Measurements from ENCODE around the gene RNGTT. TPM values are rescaled to one million over a fixed set of nuclear protein-coding genes. Genes with fewer than 3 reads are reported as not detected.

RNGTT gene
- total RNA-seq, 2 experiments from 2014 or later: 11.6 to 12.4 TPM

- Mint-ChIP-seq H3K4me1 (ENCODE audit: low read depth) (peaks cover 15% of the 10 kb centered on the region), H3K27ac (no peak overlapping the region), H3K4me3 (no peak overlapping the region), H3K27me3 (no peaks in the 10 kb centered on the region), H3K36me3 (ENCODE audit: low read depth) (peaks cover 81% of the 10 kb centered on the region), H3K9me3 (peaks cover 8% of the 10 kb centered on the region)
- ATAC-seq (ENCODE audit: poor library complexity) (no peak), DNase-seq (no peak)
- H3K4me3 ChIP-seq (ENCODE audit: low read length): no peak overlapping the region
- H3K27ac ChIP-seq (ENCODE audit: low read depth in 1 of 2, low read length in 2 of 2): no peak overlapping the region
- TF ChIP-seq CTCF (IDR thresholded peaks at IDR 0.05): no peak
- CTCF ChIA-PET: no interaction called here
- POLR2A ChIA-PET: no interaction called here
- peaks cover 0 to 6% of the 10 kb centered on the region in 2 experiments for H3K9me3 ChIP-seq (ENCODE audit: control insufficient read depth in 1 of 2, insufficient read depth in 1 of 2, low read length in 2 of 2)
- intact Hi-C loops (cut with DNase I, micrococcal nuclease): no loop called here
- peaks cover 7% of the 10 kb centered on the region for H3K36me3 ChIP-seq (ENCODE audit: insufficient read depth, low read length)
- no peaks in the 10 kb centered on the region for H3K27me3 ChIP-seq (ENCODE audit: control insufficient read depth in 1 of 2, insufficient read depth in 2 of 2, low read length in 2 of 2)
- no peaks in the 10 kb centered on the region for H3K4me1 ChIP-seq (ENCODE audit: insufficient read depth, low read length)
Measured at GRCh38 chr6:88806728-88807127, 156.7 kb downstream of the RNGTT start.

GRCh38 chr6:88804701-88805100 is 158.7 kb downstream of the RNGTT start:
- ATAC-seq (ENCODE audit: poor library complexity) (no peak), DNase-seq (no peak)
- Histone ChIP-seq H3K4me3 (ENCODE audit: low read length) (no peak overlapping the region), H3K9me3 (ENCODE audit: control insufficient read depth in 1 of 2, insufficient read depth in 1 of 2, low read length in 2 of 2) (peaks cover 0 to 6% of the 10 kb centered on the region in 2 experiments), H3K27ac (ENCODE audit: low read depth in 1 of 2, low read length in 2 of 2) (no peak overlapping the region), H3K4me1 (ENCODE audit: insufficient read depth, low read length) (no peaks in the 10 kb centered on the region), H3K36me3 (ENCODE audit: insufficient read depth, low read length) (peaks cover 21% of the 10 kb centered on the region), H3K27me3 (ENCODE audit: control insufficient read depth in 1 of 2, insufficient read depth in 2 of 2, low read length in 2 of 2) (no peaks in the 10 kb centered on the region)
- Mint-ChIP-seq H3K27ac (no peak overlapping the region), H3K36me3 (ENCODE audit: low read depth) (peaks cover 89% of the 10 kb centered on the region), H3K27me3 (no peaks in the 10 kb centered on the region), H3K4me3 (no peak overlapping the region), H3K9me3 (peaks cover 8% of the 10 kb centered on the region), H3K4me1 (ENCODE audit: low read depth) (peaks cover 15% of the 10 kb centered on the region)
- no peak for TF ChIP-seq CTCF (IDR thresholded peaks at IDR 0.05)
- POLR2A ChIA-PET: no interaction called here
- intact Hi-C loops (cut with DNase I, micrococcal nuclease): no loop called here
- CTCF ChIA-PET: no interaction called here

- Histone ChIP-seq H3K27ac (ENCODE audit: low read depth in 1 of 2, low read length in 2 of 2) (no peak overlapping the region), H3K36me3 (ENCODE audit: insufficient read depth, low read length) (no peaks in the 10 kb centered on the region), H3K4me1 (ENCODE audit: insufficient read depth, low read length) (no peaks in the 10 kb centered on the region), H3K4me3 (ENCODE audit: low read length) (no peak overlapping the region), H3K9me3 (ENCODE audit: control insufficient read depth in 1 of 2, insufficient read depth in 1 of 2, low read length in 2 of 2) (no peaks in the 10 kb centered on the region), H3K27me3 (ENCODE audit: control insufficient read depth in 1 of 2, insufficient read depth in 2 of 2, low read length in 2 of 2) (no peaks in the 10 kb centered on the region)
- ChIA-PET POLR2A (no interaction called here), CTCF (no interaction called here)
- intact Hi-C loops (cut with DNase I, micrococcal nuclease): no loop called here
- Mint-ChIP-seq H3K27ac (no peak overlapping the region), H3K4me3 (no peak overlapping the region), H3K9me3 (no peaks in the 10 kb centered on the region), H3K4me1 (ENCODE audit: low read depth) (peaks cover 4% of the 10 kb centered on the region), H3K36me3 (ENCODE audit: low read depth) (peaks cover 10% of the 10 kb centered on the region), H3K27me3 (no peaks in the 10 kb centered on the region)
- no peak for ATAC-seq (ENCODE audit: poor library complexity)
- TF ChIP-seq CTCF (IDR thresholded peaks at IDR 0.05): no peak
- no peak for DNase-seq
Measured at GRCh38 chr6:88785478-88785877, 177.9 kb downstream of the RNGTT start.

Data from CD4-positive, alpha-beta T cell (primary cell).